GM18498 (cell line): ENCODE results near the gene CCDC89.
"Not testable (repeated sequence)": the region's sequence is repeated elsewhere in the genome, so short reads cannot be mapped to it uniquely, and the experiment has no call there.

Source experiments
- ATAC-seq: cut with Tn5 transposase; IDR thresholded peaks from one replicate; pipeline ENCODE4 v1.9.1; 2021; ENCODE audit warnings: mild to moderate bottlenecking, moderate library complexity; ENCODE audit not compliant: unreplicated experiment

CCDC89 gene

GRCh38 chr11:85654343-85654742 is 31.7 kb downstream of the CCDC89 start:
- not testable (repeated sequence) for ATAC-seq

GRCh38 chr11:85652786-85653447 is 33.1 kb downstream of the CCDC89 start:
- ATAC-seq: no peak

- no peak for ATAC-seq
Measured at GRCh38 chr11:85651118-85651517, 34.9 kb downstream of the CCDC89 start.

- ATAC-seq: peak; percentile 100
Measured at GRCh38 chr11:85647604-85648299, 38.2 kb downstream of the CCDC89 start, which contains the start of gene TMEM126A. Gene TMEM126A (plus strand): TSS chr11:85647967. CDS start chr11:85650256, 2,289 bp downstream.

GRCh38 chr11:85647078-85647477 is 38.9 kb downstream of the CCDC89 start:
- no peak for ATAC-seq

DNA sequence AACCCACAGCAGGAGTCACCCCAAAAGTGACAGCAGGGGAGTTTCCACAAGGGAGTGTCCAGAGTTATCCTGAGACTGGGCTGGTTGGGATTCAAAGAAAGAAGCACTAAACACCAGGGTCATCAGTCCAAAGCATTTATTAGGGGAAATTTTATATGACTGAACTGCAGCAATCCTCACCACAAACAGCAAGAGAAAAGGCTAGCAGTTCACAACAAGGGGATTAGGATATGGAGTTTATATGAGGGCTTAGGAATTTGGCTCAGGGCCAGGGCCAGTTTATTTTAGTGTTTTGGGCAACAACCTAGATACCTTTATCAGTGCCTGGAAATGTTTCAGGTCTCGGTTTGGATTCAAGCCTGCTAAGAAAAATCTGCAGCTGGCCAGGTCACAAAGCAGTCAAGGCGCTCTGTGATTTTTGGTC is 42.8 kb downstream of the CCDC89 start:
- no peak for ATAC-seq

DNA sequence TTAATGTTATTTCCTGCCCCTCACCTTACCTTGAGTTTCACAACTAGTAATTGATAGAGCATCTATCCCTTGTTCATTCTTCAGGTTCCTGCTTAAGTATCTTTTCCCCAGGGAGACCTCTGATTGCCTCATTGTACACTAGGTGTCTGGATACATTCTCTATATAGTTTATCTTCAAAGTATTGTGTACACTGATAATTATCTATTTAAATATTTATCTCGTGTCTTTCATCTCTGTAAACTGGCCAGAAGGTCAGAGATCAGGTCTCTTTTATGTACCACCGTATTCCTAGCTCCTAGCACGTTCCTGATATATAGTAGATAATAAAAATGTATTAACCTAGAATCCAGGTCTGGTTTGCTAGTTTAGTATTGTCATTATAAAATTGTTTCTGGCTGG is 51.2 kb downstream of the CCDC89 start:
- no peak for ATAC-seq
